ENCODE data around the gene SPOCD1. TPM values are rescaled to one million over a fixed set of nuclear protein-coding genes. Genes with fewer than 3 reads are reported as not detected.
A peak's percentile ranks its signal among the peaks of the same experiment; 100 is the strongest.

Gene SPOCD1
- polyA plus RNA-seq, 1 of the 3 experiments (the other 2 are of a cell fraction) = 10.7 TPM

DNA sequence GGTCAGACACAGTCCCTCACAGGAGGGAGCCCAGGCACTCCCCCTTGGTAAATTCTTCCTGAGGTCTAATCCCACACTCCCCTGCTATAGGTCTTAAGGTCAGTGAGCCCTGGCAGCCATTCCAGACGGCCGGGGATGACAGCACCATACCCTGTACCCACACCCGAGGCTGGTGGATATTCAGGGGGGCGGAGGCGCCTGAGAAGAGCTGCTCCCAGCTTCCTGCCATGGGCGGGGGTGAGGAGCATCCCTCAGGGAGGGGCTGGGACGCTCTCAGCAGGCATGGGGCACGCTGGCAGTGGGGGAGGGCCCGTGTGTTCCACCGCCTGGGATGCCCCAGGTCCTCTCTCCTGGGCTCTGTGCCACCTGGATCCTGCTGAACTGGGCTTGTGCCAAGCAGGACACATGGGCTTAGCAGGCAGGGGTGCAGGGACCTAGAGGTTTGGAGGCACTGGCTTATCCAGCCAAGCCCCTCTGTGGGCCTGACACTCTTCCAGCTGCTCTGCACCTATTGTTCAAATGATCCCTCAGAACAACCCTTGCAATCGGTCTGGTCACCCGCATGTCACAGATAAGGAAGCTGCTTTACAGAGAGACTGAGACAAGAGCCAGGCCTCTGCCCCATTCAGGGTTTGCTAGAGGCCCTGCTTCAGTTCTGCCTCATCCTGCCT lies 46.0 kb downstream of the SPOCD1 start:
- Histone ChIP-seq H3K9ac (no peak overlapping the region), H3K9me3 (no peaks in the 10 kb centered on the region), H3K9me2 (no peaks in the 10 kb centered on the region), H3K4me1 (ENCODE audit: control insufficient read depth in 1 of 2, insufficient read depth in 2 of 2, low read depth in 1 of 2, low read length in 1 of 2) (peaks cover 0 to 82% of the 10 kb centered on the region in 2 experiments; a peak in 3 of 4 replicates), H2AFZ (ENCODE audit: low read depth) (no peak overlapping the region), H3K4me2 (peak overlapping the region; percentile 13; the same call in 1 of the 2 replicates), H4K20me1 (ENCODE audit: insufficient read depth) (no peaks in the 10 kb centered on the region), H3F3A (replicated peaks; ENCODE audit: insufficient read depth) (peaks cover 2% of the 10 kb centered on the region), H3K27ac (ENCODE audit: low read depth in 2 of 2, low read length in 1 of 2) (peak overlapping the region in 1 of 2 experiments; percentile 97; a peak in 2 of 4 replicates), H3K79me2 (ENCODE audit: insufficient read depth) (no peaks in the 10 kb centered on the region), H3K36me3 (replicated peaks in 1 of 2; ENCODE audit: control insufficient read depth in 1 of 2, insufficient read depth in 2 of 2, low read length in 1 of 2) (no peaks in the 10 kb centered on the region), H3K27me3 (ENCODE audit: insufficient read depth) (no peaks in the 10 kb centered on the region), H3K4me3 (ENCODE audit: low read depth in 2 of 2, low read length in 1 of 2) (no peak overlapping the region)
- 35% methylated on average over 8 of the region's 12 CpGs for WGBS (ENCODE audit: low lambda C conversion rate)
- DNase-seq = peak; percentile 87
- ChIA-PET CTCF (interaction anchor here (0.6 to 25.0 kb wide), 5 partner anchors 15 to 56 kb away, joined by 3 to 707 read pairs (median 3); no protein-coding TSS in a partner anchor), POLR2A (interaction anchor here (0.7 to 2.2 kb wide), 3 partner anchors 13 to 19 kb away, joined by 3 to 67 read pairs (median 13); no protein-coding TSS in a partner anchor)
- TF ChIP-seq FOXJ3 (CRISPR knock-in tag; IDR thresholded peaks at IDR 0.05) (peak; percentile 91), JUND (IDR thresholded peaks at IDR 0.05) (no peak), TCF12 (IDR thresholded peaks at IDR 0.05) (no peak; the same call in 1 of the 2 replicates), EP300 (IDR thresholded peaks at IDR 0.05; ENCODE audit: borderline replicate concordance in 1 of 2, low read depth in 1 of 2, low read length in 1 of 2) (peak in 1 of 2 experiments; percentile 67; a peak in 2 of 4 replicates), ELF1 (IDR thresholded peaks at IDR 0.05) (no peak), RCOR1 (IDR thresholded peaks at IDR 0.05; ENCODE audit: low read length) (peak; percentile 76), GATA2 (CRISPR knock-in tag; IDR thresholded peaks at IDR 0.05) (peak; percentile 66), GABPA (IDR thresholded peaks at IDR 0.05; ENCODE audit: low read depth) (no peak), SIN3A (IDR thresholded peaks at IDR 0.05; ENCODE audit: borderline replicate concordance, low read depth, low read length) (no peak), YY1 (IDR thresholded peaks at IDR 0.05; ENCODE audit: low read depth) (no peak), FOXM1 (IDR thresholded peaks at IDR 0.05; ENCODE audit: low read depth) (no peak), MEF2A (IDR thresholded peaks at IDR 0.05; ENCODE audit: borderline replicate concordance, low read depth) (no peak), CHD2 (IDR thresholded peaks at IDR 0.05; ENCODE audit: low read length, partially characterized antibody) (peak; percentile 90), MXI1 (IDR thresholded peaks at IDR 0.05; ENCODE audit: low read depth, low read length) (no peak; the same call in 1 of the 2 replicates), NFIC (IDR thresholded peaks at IDR 0.05; ENCODE audit: borderline replicate concordance) (peak; percentile 44; the same call in 1 of the 2 replicates), EZH2phosphoT487 (IDR thresholded peaks at IDR 0.05; ENCODE audit: borderline replicate concordance, low read depth) (no peak), NRF1 (IDR thresholded peaks at IDR 0.05; ENCODE audit: low read depth, low read length) (no peak), TEAD4 (IDR thresholded peaks at IDR 0.05; ENCODE audit: borderline replicate concordance, insufficient read depth) (no peak)
- TF ChIP-seq, protein P1, sequence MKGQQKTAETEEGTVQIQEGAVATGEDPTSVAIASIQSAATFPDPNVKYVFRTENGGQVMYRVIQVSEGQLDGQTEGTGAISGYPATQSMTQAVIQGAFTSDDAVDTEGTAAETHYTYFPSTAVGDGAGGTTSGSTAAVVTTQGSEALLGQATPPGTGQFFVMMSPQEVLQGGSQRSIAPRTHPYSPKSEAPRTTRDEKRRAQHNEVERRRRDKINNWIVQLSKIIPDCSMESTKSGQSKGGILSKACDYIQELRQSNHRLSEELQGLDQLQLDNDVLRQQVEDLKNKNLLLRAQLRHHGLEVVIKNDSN (IDR thresholded peaks at IDR 0.05; ENCODE audit: borderline replicate concordance, low read depth) = no peak
- TF ChIP-seq, protein P2, sequence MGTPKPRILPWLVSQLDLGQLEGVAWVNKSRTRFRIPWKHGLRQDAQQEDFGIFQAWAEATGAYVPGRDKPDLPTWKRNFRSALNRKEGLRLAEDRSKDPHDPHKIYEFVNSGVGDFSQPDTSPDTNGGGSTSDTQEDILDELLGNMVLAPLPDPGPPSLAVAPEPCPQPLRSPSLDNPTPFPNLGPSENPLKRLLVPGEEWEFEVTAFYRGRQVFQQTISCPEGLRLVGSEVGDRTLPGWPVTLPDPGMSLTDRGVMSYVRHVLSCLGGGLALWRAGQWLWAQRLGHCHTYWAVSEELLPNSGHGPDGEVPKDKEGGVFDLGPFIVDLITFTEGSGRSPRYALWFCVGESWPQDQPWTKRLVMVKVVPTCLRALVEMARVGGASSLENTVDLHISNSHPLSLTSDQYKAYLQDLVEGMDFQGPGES (IDR thresholded peaks at IDR 0.05; ENCODE audit: low read depth, low read length) = no peak
- TF ChIP-seq, protein P3, sequence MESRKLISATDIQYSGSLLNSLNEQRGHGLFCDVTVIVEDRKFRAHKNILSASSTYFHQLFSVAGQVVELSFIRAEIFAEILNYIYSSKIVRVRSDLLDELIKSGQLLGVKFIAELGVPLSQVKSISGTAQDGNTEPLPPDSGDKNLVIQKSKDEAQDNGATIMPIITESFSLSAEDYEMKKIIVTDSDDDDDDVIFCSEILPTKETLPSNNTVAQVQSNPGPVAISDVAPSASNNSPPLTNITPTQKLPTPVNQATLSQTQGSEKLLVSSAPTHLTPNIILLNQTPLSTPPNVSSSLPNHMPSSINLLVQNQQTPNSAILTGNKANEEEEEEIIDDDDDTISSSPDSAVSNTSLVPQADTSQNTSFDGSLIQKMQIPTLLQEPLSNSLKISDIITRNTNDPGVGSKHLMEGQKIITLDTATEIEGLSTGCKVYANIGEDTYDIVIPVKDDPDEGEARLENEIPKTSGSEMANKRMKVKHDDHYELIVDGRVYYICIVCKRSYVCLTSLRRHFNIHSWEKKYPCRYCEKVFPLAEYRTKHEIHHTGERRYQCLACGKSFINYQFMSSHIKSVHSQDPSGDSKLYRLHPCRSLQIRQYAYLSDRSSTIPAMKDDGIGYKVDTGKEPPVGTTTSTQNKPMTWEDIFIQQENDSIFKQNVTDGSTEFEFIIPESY (IDR thresholded peaks at IDR 0.05; ENCODE audit: borderline replicate concordance, low read depth) = no peak
- TF ChIP-seq, protein P4, sequence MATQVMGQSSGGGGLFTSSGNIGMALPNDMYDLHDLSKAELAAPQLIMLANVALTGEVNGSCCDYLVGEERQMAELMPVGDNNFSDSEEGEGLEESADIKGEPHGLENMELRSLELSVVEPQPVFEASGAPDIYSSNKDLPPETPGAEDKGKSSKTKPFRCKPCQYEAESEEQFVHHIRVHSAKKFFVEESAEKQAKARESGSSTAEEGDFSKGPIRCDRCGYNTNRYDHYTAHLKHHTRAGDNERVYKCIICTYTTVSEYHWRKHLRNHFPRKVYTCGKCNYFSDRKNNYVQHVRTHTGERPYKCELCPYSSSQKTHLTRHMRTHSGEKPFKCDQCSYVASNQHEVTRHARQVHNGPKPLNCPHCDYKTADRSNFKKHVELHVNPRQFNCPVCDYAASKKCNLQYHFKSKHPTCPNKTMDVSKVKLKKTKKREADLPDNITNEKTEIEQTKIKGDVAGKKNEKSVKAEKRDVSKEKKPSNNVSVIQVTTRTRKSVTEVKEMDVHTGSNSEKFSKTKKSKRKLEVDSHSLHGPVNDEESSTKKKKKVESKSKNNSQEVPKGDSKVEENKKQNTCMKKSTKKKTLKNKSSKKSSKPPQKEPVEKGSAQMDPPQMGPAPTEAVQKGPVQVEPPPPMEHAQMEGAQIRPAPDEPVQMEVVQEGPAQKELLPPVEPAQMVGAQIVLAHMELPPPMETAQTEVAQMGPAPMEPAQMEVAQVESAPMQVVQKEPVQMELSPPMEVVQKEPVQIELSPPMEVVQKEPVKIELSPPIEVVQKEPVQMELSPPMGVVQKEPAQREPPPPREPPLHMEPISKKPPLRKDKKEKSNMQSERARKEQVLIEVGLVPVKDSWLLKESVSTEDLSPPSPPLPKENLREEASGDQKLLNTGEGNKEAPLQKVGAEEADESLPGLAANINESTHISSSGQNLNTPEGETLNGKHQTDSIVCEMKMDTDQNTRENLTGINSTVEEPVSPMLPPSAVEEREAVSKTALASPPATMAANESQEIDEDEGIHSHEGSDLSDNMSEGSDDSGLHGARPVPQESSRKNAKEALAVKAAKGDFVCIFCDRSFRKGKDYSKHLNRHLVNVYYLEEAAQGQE (IDR thresholded peaks at IDR 0.05; ENCODE audit: low read depth, low read length) = no peak
- TF ChIP-seq, protein P5, sequence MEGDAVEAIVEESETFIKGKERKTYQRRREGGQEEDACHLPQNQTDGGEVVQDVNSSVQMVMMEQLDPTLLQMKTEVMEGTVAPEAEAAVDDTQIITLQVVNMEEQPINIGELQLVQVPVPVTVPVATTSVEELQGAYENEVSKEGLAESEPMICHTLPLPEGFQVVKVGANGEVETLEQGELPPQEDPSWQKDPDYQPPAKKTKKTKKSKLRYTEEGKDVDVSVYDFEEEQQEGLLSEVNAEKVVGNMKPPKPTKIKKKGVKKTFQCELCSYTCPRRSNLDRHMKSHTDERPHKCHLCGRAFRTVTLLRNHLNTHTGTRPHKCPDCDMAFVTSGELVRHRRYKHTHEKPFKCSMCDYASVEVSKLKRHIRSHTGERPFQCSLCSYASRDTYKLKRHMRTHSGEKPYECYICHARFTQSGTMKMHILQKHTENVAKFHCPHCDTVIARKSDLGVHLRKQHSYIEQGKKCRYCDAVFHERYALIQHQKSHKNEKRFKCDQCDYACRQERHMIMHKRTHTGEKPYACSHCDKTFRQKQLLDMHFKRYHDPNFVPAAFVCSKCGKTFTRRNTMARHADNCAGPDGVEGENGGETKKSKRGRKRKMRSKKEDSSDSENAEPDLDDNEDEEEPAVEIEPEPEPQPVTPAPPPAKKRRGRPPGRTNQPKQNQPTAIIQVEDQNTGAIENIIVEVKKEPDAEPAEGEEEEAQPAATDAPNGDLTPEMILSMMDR (IDR thresholded peaks at IDR 0.05) = no peak
- TF ChIP-seq, protein P6, sequence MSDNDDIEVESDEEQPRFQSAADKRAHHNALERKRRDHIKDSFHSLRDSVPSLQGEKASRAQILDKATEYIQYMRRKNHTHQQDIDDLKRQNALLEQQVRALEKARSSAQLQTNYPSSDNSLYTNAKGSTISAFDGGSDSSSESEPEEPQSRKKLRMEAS (IDR thresholded peaks at IDR 0.05; ENCODE audit: low read depth) = no peak

Measured in SK-N-SH (cell line).